Skeletal muscle tissue (tissue), 4 donors: Measurements from ENCODE around the gene SORCS1. TPM values are rescaled to one million over a fixed set of nuclear protein-coding genes. Genes with fewer than 3 reads are reported as not detected.

Source experiments
- H3K27ac ChIP-seq: one replicate; pipeline ENCODE4 v1.7.0; 2013; ENCODE audit warnings: mild to moderate bottlenecking, low read depth, low read length, inconsistent platforms
- H3K27me3 ChIP-seq, 3 donors: one replicate each; pipeline ENCODE4 v1.7.0; 2013; ENCODE audit warnings: low read length in 3 of 3; ENCODE audit not compliant: control insufficient read depth in 3 of 3, insufficient read depth in 3 of 3
- H3K36me3 ChIP-seq, 3 donors: one replicate each; pipeline ENCODE4 v1.7.0; 2013; ENCODE audit warnings: low read length in 3 of 3; ENCODE audit not compliant: control insufficient read depth in 3 of 3, insufficient read depth in 3 of 3
- H3K4me1 ChIP-seq, 3 donors: one replicate each; pipeline ENCODE4 v1.7.0; 2013; ENCODE audit warnings: low read length in 3 of 3, mild to moderate bottlenecking in 3 of 3; ENCODE audit not compliant: control insufficient read depth in 3 of 3, insufficient read depth in 3 of 3
- H3K4me3 ChIP-seq, 3 donors: one replicate each; pipeline ENCODE4 v1.7.0; 2013; ENCODE audit warnings: low read length in 3 of 3
- H3K9ac ChIP-seq, 3 donors: one replicate each; pipeline ENCODE4 v1.7.0; 2013; ENCODE audit warnings: low read length in 3 of 3, mild to moderate bottlenecking in 3 of 3, moderate library complexity in 2 of 3, low read depth in 1 of 3
- H3K9me3 ChIP-seq, 3 donors: one replicate each; pipeline ENCODE4 v1.7.0; 2013; ENCODE audit warnings: low read length in 3 of 3; ENCODE audit not compliant: control insufficient read depth in 3 of 3
- total RNA-seq: library from RNA; depleted of rRNA; stranded (reverse); fragments of >200 nt; gene quantifications from one replicate; pipeline ENCODE4 v1.2.3, GENCODE V29; 2014
- donor health status: Osteomylitis.

SORCS1 gene
- total RNA-seq, 1 donor from 2014 or later: 4.2 TPM

DNA sequence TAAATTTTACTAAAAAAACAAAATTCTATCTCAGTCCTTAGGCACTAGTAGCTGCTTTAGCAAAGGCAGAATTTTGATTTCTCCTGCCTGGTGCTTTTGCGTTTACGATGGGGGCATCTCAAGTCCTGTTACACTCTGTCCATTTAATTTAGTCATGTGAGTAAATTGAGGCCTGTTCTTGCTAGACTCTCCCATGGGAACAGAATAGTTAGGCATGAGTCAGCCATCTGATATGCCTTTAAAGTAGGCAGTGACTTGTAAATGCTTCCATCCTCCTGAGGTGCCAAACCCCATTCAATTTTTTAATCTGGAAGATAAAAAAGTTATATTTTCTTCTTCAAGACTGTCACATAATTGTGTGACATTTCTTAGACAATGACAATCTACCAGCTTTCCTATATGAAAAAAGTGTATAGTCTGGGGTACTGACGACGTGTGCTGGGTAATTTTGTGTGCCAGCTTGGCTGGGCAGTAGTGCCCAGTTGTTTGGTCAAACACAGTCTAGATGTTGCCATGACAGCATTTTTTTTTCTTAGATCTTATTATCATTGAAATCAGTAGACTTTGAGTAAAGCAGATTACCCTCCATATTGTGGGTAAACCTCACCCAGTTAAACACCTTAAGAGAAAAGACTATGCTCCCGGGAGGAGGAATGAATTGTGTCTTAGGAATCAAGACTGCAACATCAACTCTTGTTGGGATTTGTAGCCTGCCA lies 603.4 kb downstream of the SORCS1 start:
- Histone ChIP-seq H3K27ac (no peak overlapping the region), H3K4me3 (no peak overlapping the region), H3K4me1 (no peaks in the 10 kb centered on the region), H3K36me3 (no peaks in the 10 kb centered on the region), H3K9ac (no peak overlapping the region), H3K9me3 (no peaks in the 10 kb centered on the region), H3K27me3 (no peaks in the 10 kb centered on the region)

DNA sequence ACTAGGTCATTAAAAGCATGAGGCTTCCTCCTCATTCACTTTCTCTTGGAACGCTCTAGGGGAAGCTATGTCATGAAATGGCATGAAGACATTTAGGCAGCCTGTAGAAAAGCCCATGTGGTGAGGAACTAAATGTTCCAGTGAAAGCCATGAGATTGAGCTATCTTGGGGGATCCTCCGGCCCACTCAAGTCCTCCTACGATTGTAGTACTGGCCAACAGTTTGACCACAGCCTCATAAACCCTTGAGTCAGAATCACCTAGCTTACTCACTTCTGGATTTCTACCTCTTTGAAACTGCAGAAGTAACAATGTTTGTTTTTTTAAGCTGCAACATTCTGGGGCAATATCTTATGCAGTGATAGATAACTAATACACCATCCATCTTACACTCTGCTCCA lies 605.1 kb downstream of the SORCS1 start:
- no peak overlapping the region for H3K27ac ChIP-seq
- H3K36me3 ChIP-seq: no peaks in the 10 kb centered on the region
- H3K9ac ChIP-seq: no peak overlapping the region

GRCh38 chr10:106557951-106558733 lies 606.4 kb downstream of the SORCS1 start:
- Histone ChIP-seq H3K9me3 (no peaks in the 10 kb centered on the region), H3K27me3 (no peaks in the 10 kb centered on the region), H3K4me1 (no peaks in the 10 kb centered on the region), H3K36me3 (no peaks in the 10 kb centered on the region), H3K9ac (no peak overlapping the region), H3K4me3 (no peak overlapping the region), H3K27ac (no peak overlapping the region)

More for the DNA sequence above, 605.1 kb downstream of the SORCS1 start:
- H3K9me3 ChIP-seq: no peaks in the 10 kb centered on the region
- no peak overlapping the region for H3K4me3 ChIP-seq
- H3K4me1 ChIP-seq: no peaks in the 10 kb centered on the region
- no peaks in the 10 kb centered on the region for H3K27me3 ChIP-seq

- Histone ChIP-seq H3K27me3 (no peaks in the 10 kb centered on the region), H3K4me3 (no peak overlapping the region), H3K9ac (no peak overlapping the region), H3K36me3 (no peaks in the 10 kb centered on the region), H3K4me1 (no peaks in the 10 kb centered on the region), H3K27ac (no peak overlapping the region), H3K9me3 (no peaks in the 10 kb centered on the region)
These were observed 607.5 kb downstream of the SORCS1 start for GRCh38 chr10:106557053-106557452.

DNA sequence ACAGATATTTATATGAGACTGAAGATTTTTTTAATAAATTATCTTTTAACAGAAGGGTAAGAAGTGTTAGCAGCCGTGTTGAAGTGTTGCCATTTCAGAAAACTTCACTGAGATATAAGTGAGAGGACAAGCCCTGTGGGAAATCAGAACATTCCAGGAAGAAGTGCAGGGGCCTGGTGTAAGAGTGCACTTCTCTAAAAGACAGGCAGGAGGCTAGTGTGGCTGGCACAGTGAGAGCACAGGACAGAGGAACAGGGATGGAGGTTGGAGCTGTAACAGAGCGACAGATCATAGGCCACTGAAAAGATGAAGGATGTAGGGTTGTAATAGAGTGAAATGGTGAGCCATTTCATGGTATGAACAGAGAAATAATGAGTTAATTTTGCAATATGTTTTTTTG lies 608.9 kb downstream of the SORCS1 start:
- Histone ChIP-seq H3K27me3 (no peaks in the 10 kb centered on the region), H3K9me3 (no peaks in the 10 kb centered on the region), H3K36me3 (no peaks in the 10 kb centered on the region), H3K4me3 (no peak overlapping the region), H3K4me1 (no peaks in the 10 kb centered on the region), H3K27ac (no peak overlapping the region), H3K9ac (no peak overlapping the region)

- Histone ChIP-seq H3K27ac (no peak overlapping the region), H3K27me3 (no peaks in the 10 kb centered on the region), H3K4me3 (no peak overlapping the region), H3K4me1 (no peaks in the 10 kb centered on the region), H3K9me3 (no peaks in the 10 kb centered on the region), H3K36me3 (no peaks in the 10 kb centered on the region), H3K9ac (no peak overlapping the region)
These were observed 612.9 kb downstream of the SORCS1 start for GRCh38 chr10:106551501-106552062.

DNA sequence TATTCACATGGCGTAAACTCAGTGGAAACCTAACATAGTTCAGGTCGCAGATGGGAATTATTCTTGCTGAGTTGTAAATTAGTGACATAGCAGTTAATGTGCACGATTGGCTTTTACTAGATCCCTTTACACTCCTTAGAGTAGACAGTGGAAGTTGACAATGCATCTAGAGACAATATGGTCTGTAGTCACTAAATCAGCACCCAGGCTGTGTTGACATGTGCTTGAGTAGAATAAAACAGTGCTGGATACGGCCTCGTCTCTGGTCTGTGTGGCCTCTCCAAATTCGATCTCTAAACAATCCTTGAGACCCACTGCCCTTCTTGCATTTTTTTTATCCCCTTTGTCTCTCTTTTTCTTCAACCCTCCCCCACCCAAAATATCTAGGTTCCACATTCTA lies 615.7 kb downstream of the SORCS1 start:
- no peaks in the 10 kb centered on the region for H3K27me3 ChIP-seq
- no peaks in the 10 kb centered on the region for H3K36me3 ChIP-seq
- H3K27ac ChIP-seq: no peak overlapping the region
- H3K4me3 ChIP-seq: no peak overlapping the region
- H3K4me1 ChIP-seq: no peaks in the 10 kb centered on the region
- no peak overlapping the region for H3K9ac ChIP-seq
- no peaks in the 10 kb centered on the region for H3K9me3 ChIP-seq

- no peak overlapping the region for H3K27ac ChIP-seq
- no peaks in the 10 kb centered on the region for H3K27me3 ChIP-seq
- H3K9ac ChIP-seq: no peak overlapping the region
- no peaks in the 10 kb centered on the region for H3K36me3 ChIP-seq
- H3K4me3 ChIP-seq: no peak overlapping the region
- no peaks in the 10 kb centered on the region for H3K4me1 ChIP-seq
- H3K9me3 ChIP-seq: no peaks in the 10 kb centered on the region
These were observed 617.4 kb downstream of the SORCS1 start for GRCh38 chr10:106547047-106547635.

DNA sequence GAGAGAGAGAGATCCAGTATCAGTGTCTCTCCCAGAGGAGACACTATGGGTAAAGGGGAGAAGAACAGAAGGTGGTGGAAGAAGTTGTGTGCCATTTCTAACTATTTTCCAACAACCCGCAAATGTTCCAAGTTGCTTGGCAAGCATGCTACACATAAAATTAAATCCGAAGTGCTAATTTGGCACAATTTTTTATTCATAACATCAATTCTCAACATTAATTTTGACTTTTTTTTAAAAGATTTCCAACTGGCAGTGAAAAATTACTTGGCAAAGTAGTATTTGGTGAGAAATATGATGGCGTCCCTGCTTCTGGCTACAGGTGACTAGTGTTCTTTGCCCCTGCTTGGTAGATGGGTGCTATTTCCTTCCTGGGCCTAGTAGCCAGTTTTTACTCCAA lies 622.0 kb downstream of the SORCS1 start:
- no peaks in the 10 kb centered on the region for H3K4me1 ChIP-seq
- no peaks in the 10 kb centered on the region for H3K9me3 ChIP-seq
- no peak overlapping the region for H3K9ac ChIP-seq
- H3K27ac ChIP-seq: no peak overlapping the region
- H3K27me3 ChIP-seq: no peaks in the 10 kb centered on the region
- no peaks in the 10 kb centered on the region for H3K36me3 ChIP-seq
- H3K4me3 ChIP-seq: no peak overlapping the region

GRCh38 chr10:106540645-106541044 lies 623.9 kb downstream of the SORCS1 start:
- Histone ChIP-seq H3K27ac (no peak overlapping the region), H3K4me1 (no peaks in the 10 kb centered on the region), H3K9ac (no peak overlapping the region), H3K4me3 (no peak overlapping the region), H3K27me3 (no peaks in the 10 kb centered on the region), H3K9me3 (no peaks in the 10 kb centered on the region), H3K36me3 (no peaks in the 10 kb centered on the region)
